Fibroblast of upper back skin (primary cell): ENCODE data around the gene SPDYE16.
A peak's percentile ranks its signal among the peaks of the same experiment; 100 is the strongest.
"Not testable (repeated sequence)": the region's sequence is repeated elsewhere in the genome, so short reads cannot be mapped to it uniquely, and the experiment has no call there.

Experiments
- DNase-seq: peaks from one replicate; pipeline ENCODE4 v3.0.0-alpha.2; 2013

The SPDYE16 gene

DNA sequence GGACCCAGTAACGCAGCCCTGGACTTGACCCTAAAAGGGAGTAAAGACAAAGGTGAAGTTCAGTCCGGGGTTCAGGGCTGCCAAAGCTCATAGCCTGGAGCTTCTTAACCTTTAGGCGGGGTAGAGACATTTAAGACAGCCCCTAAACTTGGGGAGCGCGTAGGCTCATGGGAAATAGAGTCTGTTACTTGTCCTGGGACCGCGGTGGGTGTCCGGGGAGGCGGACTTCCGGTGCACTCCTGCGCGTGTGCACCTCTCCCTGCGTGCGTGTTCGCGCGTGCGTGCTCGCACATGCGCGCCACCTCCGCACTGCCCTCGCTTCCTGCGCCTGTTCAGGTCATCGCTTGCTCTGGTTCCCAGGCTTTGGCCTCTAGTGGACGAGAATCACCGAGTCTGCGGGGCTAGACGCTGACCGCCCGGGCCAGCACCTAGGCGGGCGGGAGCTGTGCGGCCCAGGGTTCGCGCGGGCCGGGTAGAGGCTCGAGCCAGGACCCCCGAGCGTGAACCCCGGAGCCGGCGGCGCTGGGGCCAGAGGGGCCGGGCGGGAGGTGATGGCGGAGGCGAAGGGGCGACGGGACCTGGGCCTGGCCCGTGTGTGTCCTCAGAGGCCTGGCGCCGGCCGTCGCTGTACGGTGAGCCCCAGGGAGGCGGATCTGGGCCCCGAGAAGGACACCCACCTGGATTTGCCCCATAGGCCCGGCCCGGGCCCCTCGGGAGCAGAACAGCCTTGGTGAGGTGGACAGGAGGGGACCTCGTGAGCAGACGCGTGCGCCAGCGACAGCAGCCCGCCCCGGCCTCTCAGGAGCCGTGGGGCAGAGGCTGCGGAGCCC lies 6.1 kb upstream of the SPDYE16 start:
- DNase-seq, result peak; percentile 88

DNA sequence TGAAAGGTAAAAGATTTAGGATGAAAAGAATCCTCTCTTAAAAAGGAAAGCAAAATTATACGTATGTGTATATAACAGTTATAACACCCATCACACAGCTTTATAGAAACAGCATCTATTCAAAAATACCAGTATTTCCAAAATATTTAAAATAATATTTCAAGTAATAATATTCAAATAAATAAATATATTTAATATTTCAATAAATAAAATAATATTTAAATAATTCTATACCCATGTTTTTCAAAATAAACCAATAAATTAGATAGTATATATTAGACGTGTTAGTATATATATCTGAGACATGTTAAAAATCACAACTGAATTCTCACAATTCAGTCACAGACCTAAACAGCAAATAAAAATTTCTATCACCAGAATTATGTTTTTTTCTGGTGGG lies 11.5 kb downstream of the SPDYE16 start:
- DNase-seq, result not testable (repeated sequence)

DNA sequence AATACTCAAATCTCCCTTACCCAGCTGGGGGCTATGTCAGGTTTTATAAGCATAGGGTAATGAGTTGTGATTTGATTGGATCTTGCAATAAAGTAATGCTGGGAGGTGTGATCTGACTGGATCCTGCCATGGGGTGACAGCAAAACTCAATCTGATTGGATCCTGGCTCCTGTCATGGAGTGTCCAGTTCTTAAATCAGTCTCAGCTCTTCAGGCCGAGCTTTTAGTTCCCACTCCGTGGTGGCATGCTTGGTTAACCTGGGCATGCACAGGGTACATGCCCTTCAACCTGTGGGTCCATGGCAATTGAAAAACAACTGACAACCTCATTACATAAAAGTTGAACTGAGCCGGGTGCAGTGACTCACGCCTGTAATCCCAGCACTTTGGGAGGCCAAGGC lies 16.9 kb downstream of the SPDYE16 start:
- not testable (repeated sequence) for DNase-seq

DNA sequence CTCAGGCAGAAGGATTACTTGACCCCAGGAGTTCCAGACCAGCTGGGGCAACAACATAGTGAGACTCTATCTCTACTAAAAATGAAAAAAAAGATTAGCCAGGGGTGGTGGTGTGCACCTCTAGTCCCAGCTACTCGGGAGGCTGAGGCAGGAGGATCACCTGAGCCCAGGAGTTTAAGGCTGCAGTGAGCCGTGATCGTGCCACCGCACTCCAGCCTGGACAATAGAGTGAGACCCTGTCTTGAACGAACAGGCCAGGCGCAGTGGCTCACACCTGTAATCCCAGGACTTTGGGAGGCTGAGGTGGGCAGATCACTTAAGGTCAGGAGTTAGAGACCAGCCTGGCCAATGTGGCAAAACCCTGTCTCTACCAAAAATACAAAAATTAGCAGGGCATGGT lies 26.2 kb downstream of the SPDYE16 start:
- not testable (repeated sequence) for DNase-seq

DNA sequence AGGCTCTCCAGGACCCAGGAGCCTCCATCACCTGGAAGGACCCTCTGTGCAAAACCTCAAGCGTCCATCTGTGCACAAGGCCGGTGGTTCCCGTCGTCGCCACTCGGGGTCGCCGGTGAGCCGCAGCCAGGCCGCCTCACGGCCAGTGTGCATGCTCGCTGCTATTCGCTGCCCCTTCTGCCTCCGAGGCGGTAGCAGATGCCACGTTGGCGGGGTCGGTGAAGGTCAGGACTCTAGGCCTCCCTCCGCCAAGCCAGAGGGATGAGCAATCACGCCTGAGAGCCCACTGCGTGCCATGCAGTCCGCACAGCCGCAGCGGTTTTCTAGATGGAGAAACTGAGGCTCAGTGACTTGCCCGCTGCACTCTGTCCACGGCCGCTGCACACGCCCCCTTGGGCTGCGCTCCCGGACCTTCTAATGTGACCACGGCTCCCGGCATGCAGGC lies 27.1 kb downstream of the SPDYE16 start:
- peak; percentile 32 for DNase-seq

DNA sequence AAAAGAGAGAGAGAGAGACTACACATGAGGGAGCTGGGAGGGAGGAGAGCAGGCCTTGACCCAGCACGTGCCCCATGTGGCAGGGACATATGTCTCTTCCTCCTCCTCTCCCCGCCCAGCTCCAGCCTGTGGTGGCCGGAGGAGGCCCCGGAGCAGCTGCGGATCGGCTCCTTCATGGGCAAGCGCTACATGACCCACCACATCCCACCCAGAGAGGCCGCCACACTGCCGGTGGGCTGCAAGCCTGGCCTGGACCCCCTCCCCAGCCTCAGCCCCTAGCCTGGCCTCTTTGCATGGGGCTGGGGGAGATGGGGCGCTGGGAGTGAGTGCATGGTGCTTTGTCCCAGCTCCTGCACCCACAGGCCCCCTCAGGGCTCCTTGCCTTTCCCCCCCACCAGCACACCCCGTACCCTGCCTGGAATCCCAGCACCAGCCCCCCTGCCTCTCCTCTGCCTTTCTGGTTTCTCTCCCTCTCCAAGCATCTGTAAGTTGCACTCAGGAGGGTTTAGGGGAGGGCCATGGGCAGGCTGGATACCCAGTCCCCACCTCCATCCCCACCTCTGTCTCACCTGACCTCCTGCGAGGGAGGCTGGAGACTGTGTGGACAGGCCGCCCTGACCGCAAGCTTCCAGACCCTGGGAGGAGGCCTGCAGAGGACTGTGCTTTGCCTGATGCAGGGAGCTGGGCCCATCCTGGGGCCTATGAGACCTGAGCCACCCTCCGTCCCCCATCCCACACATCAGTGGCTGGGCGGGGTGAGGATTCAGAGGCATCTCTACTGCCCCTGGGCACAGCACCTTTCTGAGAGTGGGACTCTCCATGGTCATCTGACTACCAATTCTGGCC lies 27.9 kb downstream of the SPDYE16 start:
- no peak for DNase-seq

DNA sequence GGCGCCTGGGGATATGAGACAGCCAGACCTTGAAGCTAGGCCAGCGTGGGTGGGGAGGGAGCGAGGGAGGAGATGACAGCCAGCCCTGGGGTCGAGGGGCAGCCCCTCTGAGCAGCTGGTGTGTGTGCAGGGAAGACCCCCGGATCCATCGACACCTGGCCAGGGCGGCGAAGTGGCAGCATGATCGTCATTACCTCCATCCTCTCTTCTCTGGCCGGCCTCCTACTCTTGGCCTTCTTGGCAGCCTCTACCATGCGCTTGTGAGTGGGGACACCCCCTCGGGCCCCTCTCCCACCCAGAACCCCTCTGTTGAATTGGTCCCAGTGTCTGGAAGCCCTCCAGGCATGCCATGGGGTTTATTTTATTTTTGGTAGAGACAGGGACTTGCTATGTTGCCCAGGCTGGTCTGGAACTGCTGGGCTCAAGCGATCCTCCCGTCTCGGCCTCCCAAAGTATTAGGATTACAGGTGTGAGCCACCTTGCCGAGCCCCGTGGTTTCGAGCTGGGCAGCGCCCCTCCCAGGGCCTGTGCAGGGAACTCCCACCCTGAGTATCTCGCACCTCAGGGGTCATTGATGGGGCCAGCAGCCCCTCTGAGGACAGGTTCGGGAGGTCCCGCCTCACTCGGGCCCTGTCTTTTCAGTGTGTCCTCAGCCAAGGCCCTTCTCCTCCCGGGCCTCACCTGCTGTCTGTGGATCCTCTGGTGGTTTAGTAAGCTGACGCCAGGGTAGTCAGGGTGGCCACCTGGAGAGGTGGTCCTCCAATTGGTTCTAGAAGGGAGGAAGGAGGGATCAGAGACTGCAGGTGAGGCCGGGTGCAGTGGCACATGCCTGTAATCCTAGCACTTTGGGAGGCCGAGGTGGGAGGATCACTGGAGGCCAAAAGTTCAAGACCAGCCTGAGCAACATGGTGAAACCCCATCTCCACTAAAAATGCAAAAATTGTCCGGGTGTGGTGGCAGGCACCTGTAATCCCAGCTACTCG lies 29.0 kb downstream of the SPDYE16 start:
- DNase-seq, result no peak

DNA sequence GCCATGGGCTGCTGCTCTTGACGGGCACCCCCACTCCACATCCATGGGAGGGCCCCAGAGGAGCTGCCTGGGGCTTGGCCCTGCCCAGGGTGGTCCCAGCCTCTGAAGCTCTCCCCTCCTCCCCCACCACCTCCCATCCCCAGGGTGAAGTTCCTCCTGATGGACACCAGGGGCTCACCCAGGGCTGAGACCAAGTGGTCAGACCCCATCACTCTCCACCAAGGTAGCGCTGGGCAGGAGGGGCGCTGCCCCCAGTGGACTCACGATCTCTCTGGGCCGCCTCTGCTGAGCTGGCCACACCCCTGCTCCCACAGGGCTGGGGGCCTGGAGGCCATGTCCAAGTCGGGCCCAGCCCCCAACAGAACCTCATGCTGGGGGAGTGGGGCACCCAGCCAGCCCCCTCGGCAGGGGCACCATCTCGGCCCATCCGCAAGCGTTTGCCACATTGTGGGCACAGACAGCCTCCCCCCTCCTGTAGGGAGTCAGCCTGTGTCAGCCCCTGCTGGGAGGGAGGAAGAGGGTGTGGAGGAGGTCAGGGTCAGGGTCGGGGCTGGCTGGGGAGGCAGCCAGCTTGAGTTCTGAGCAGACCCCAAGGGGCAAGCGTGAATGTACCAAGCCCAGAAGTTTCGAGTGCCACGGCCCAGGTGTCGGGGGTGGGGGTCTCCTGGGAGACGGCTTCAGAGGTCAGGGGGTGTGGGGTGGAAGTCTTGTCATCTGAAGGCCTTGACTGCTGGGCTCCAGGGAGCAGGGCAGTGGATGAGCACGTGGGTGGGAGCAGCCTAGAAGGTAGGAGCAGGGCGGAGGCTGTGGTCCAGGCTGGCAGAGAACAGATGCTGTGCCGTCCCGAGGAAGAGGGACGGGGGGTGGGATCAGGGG lies 29.9 kb downstream of the SPDYE16 start:
- DNase-seq, result no peak

DNA sequence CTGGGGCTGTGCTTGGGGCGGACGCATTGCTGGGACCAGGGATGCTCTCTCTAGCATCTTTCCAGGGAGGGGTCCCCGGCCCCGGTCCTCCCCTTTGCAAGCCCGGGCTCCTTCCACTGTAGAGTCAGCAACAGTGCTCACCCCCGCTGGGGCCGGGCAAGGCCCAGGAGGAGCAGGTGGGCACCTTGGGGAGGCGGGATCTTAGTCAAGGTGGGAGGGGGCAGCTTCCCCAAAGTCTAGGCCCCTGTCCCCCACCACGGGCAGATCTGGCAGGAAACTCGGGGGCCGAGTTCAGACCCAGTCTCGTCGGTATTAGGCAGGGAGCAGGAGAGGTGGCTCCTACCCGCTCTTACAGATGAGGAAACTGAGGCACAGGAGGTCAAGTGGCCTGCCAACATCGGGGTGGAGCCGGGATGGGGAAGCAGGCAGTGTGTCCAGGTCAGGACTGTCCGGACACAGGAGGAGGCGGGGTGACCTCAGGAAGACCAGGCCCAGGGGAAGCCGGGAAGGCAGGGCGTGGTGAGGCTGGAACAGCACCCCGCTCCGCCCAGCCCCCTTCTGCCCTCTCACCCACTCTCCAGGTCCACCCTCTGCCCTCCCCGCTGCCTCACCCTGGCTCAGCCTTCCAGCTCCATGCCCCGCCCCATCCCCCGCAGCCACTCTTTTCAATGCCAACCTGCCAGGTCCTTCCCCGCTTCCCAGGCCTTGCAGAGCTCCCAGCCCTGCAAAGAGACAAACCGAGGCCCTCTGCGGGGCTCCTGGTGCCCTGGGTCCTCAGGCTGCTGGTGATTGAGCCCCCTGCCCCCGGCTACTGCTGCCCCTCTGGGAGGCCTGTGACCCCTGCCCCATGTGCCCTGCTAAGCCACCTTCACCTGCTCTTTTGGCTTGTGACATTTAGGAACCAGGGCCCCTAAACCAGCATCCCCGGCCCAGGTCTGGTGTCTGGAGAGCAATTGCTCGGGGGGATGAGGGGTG lies 30.9 kb downstream of the SPDYE16 start:
- not testable (repeated sequence) for DNase-seq

DNA sequence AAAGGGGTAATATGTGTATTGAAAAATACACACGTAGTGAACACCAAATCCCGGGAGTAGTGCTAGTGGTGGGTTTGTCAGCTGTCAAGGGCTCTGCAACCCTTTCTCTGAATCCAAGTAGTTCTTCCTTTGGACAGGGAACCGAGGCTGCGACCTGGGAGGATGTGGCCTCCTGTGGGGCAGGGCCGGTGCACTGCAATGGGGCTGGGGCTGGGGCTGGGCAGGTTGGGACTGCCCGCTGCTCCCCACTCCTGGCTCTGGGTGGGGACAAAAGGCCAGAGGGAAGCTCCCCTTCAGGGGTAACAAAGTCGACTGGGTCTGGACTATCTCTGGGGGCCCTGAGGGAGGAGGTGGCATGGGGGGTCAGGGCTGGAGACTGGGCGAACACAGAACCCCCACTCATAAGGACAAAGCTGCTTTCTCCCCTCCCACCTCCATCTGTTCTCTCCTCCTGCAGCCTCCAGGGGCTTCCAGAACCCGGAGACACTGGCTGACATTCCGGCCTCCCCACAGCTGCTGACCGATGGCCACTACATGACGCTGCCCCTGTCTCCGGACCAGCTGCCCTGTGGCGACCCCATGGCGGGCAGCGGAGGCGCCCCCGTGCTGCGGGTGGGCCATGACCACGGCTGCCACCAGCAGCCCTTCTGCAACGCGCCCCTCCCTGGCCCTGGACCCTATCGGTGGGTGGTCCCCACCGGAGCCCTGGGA lies 31.7 kb downstream of the SPDYE16 start:
- DNase-seq, result not testable (repeated sequence)

DNA sequence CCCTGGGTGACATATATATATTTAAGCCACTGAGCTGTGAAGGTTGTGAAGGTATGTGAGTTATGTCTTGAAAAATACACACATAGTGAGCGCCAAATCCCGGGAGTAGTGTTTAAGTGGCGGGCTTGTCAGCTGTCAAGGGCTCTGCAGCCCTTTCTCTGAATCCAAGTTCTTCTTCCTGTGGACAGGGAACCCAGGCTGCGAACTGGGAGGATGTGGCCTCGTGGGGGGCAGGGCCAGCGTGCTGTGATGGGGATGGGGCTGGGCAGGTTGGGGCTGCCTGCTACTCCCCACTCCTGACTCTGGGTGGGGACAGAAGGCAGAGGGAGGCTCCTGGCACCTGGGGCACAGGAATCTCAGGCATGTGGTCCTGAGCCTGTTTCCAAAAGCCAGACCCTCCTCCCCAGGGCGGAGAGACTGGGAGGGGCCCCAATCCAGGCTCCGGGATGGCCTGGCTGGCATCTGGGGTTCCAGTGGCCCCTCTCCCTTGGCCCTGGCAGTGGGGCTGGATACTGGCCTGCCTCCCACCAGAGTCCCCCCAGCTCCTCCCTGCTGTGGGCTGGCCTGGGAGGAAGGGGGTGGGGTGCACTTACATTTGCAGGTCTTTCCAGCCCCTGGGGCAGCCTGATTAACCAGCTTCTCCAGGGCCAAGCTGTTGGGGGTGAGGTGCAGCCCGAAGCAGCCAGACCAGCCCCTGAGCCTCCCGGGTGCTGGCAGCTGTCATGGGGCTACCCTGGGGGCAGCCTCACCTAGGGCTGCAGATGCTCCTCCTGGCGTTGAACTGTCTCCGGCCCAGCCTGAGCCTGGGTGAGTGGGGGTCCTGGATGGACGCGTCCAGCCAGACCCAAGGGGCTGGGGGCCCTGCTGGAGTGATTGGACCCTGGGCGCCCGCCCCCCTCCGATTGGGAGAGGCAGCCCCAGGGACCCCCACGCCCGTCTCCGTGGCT lies 32.9 kb downstream of the SPDYE16 start, which contains the start of gene UPK3B:
Gene UPK3B (plus strand): TSS at position 622 of the 947 bp plus-strand sequence. CDS start 101 bp downstream, at position 723.
- DNase-seq, result peak; percentile 4

DNA sequence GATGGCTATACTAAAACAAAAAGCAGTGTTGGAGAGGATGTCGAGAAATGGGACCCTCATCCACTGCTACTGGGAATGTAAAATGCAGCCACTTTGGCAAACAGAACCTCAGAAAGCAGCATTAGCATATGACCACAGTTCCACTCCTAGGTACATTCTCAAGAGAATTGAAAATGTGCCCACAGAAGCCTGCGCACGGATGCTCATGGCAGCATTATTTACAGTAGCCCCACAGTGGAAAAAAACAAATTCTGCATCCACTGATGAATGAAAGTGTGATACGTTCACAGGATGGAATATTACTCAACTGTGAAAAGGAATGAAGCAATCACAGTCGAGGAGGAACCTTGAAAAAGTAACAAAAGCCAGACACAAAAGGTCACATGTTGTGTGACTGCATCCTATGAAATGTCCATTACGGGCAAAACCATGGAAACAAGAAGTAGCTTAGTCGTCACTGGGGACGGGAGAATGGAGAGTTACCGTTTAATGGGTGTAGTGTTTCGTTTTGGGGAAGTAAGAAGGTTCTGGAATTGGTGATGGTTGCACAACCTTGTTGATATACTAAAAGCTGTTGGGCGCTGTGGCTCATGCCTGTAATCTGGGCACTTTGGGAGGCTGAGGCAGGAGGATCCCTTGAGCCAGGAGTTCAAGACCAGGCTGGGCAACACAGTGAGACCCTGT lies 35.2 kb downstream of the SPDYE16 start:
- DNase-seq, result no peak

DNA sequence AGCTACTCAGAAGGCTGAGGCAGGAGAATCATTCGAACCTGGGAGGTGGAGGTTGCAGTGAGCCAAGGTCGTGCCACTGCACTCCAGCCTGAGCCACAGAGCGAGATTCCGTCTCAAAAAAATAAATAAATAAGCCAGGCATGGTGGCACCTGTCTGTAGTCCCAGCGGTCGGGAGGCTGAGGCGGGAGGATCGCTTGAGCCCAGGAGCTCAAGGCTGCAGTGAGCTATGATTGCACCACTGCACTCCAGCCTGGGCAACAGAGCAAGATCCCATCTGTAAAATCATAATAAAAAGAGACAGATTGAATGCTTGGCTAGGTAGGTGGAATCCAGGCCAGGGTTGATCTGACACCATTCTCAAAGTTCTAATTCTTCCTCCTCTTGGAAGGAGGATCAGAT lies 36.5 kb downstream of the SPDYE16 start:
- not testable (repeated sequence) for DNase-seq

DNA sequence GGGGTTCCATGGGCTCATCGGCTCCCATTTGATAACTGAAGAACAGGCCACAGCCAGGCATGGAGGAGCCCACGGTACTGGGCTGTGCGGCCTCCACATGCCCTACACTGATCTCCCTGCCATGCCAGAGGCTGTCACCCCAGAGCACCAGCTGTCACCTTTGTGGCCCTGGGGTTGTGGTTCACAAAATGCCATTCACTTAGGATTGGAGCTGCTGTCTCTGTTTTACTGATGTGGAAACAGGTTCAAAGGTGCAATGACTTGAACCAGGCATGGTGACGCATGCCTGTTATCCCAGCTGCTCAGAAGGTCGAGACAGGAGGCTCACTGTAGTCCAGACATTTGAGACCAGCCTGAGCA lies 37.0 kb downstream of the SPDYE16 start:
- no peak for DNase-seq

DNA sequence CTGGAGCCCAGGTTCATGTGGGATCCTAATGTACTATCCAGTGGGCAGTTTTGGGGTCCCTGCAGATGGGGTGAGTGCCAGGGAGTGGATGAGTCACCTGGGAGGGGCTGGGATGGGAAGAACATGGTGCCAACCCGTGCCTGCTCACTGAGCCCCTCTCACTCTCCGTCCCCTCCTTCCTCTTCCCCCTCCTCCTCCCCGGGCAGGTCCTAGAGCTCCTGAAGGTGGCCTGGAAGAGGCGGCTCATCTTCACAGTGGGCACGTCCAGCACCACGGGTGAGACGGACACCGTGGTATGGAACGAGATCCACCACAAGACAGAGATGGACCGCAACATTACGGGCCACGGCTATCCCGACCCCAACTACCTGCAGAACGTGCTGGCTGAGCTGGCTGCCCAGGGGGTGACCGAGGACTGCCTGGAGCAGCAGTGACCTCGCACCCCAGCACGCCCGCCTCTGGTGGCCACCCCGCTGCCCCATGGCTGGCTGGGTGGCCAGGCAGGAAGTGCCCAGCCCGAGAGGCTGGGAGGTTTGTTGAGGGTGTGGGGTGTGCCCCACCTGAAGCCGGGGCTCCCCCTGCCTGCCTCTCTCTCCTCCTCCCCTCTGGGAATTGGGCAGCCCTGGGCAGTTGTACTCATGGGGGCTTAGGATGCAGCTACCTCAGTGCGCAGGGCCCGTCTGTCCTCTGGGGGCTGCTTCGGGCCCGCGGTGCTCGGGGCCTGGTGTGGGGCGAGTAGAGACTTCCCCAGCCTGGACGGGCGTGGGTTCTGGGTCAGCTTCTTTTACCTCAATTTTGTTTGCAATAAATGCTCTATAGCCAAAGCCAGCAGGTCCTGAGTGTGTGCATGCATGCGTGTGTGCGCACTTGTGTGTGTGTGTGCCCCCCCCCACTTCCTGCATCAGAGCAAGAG lies 37.7 kb downstream of the SPDYE16 start:
- no peak for DNase-seq

DNA sequence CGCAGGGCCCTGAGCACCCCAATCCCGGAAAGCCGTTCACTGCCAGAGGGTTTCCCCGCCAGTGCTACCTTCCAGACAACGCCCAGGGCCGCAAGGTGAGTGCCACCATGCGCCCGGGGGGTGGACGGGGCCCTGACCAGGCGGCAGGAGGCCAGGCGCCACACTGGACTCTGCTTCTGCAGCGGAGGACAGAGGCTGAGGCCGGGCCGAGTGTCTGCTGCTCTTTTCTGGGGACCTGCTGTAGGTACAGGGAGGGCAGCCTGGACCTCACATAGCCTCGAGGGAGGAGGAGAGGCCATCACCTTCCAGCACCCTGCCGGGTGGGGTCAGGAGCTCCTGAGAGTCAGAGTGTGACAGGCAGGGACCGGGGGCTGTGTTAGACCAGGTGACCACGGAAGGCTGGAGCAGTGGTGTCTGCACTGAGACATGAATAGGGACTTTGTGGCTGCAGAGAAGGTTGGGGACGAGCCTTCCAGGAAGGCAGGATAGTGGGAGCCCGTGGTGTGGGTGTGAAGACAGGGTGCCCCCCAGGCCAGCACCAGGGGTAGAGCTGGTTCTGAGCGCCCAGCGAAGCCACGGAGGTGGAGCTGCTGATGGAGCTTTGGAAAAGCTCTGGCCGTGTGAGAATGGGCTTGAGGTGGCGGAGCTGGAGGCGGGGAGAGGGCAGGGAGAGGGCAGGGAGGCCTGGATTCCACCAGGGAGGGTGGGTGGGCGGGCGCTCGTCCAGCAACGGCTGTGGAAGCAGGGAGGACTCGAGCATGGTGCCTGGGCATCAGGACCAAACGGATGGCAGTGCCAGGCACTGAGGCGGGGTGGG lies 38.5 kb downstream of the SPDYE16 start:
- not testable (repeated sequence) for DNase-seq
